ENCODE results near the gene FMR1. TPM values are rescaled to one million over a fixed set of nuclear protein-coding genes. Genes with fewer than 3 reads are reported as not detected.

The FMR1 gene
- polyA plus RNA-seq, 10 donors, result 33.2 to 58.3 (median 45.8) TPM

DNA sequence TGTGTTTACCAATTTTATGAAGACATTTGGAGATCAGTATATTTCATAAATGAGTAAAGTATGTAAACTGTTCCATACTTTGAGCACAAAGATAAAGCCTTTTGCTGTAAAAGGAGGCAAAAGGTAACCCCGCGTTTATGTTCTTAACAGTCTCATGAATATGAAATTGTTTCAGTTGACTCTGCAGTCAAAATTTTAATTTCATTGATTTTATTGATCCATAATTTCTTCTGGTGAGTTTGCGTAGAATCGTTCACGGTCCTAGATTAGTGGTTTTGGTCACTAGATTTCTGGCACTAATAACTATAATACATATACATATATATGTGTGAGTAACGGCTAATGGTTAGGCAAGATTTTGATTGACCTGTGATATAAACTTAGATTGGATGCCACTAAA is 1.9 kb downstream of the FMR1 start:
- no peak for DNase-seq

DNA sequence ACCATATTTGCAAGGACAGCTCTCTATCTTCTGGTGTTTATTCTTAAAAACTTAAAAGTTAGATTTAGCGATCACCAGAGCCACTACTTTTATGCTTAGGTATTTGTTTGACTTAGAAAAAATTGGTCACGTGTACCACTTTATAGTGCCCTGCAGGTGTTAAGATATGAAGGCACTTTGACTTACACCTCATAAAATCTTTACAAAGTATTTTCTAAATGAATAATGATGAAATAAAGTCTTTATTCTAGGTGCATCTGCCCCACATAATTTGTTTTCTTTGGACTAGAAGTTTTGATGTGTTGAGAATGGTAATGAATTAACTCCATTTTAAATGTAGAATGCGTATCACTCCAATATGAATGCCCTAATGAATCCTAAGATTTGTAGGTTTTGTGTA is 2.9 kb downstream of the FMR1 start:
- no peak for DNase-seq

DNA sequence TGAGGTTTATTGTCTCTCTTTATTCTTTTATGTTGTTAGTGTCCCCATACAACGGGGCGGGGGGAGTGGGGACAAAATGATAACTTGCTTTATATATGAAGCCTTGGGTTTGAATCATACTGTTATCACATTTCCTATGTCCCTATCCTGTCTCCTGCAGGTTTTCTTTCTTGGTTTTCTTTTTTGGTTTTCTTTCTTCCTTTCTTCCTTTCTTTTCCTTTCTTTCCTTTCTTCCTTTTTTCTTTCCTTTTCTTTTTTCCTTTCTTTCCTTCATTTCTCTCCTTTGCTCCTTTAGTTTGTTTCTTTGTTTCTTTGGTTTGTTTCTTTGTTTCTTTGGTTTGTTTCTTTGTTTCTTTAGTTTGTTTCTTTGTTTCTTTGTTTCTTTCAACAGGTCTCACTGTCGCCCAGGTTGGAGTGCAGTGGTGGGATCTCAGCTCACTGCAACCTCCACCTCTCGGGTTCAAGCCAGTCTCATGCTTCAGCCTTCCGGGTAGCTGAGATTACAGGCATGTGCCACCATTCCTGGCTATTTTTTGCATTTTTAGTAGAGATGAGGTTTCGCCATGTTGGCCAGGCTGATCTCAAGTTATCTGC is 4.8 kb downstream of the FMR1 start:
- DNase-seq, result no peak

DNA sequence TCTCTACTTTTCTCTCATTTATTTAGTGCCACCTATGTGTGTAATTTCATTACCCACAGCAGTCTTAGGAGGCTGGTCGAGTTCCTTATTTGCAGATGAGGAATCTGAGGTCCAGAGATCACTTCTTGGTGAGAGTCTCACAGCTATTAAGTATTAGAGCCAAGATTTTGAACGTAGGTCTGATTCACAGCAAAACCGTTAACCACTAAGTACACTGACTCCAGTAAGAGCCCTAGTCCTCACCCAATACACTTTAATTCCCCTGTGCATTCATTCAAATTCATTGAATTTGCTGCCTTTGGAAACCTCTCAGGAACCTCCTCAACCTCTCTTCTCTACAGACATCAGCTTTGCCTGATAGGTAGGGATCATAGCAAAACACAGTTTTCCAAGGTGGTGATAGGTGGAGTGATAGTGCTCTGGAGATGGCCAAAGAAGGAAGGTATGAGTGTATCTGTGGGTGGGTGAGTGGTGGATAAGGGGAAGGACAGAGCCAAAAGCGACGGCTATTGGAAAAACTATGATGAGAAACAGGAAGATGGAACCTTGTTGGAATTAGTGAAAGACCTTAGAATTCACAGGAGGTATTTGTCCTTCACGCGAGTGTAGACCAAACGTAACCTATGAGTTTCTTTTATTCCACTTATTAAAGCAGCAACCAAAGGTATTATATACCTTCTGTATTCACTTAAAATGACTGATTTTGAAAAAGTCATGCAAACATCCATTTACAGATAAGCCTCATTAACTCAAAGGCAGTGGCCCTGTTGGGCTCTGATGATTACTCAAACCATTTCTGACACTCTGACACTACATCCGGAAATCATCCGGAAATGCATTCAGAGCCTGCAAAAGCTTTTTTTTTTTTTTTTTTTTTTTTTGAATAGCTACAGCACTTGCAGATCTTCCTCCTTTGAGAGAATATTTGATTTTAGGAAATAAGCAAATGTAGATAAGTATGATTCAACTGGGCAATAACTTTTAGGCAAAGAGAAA is 6.3 kb downstream of the FMR1 start:
- no peak for DNase-seq

DNA sequence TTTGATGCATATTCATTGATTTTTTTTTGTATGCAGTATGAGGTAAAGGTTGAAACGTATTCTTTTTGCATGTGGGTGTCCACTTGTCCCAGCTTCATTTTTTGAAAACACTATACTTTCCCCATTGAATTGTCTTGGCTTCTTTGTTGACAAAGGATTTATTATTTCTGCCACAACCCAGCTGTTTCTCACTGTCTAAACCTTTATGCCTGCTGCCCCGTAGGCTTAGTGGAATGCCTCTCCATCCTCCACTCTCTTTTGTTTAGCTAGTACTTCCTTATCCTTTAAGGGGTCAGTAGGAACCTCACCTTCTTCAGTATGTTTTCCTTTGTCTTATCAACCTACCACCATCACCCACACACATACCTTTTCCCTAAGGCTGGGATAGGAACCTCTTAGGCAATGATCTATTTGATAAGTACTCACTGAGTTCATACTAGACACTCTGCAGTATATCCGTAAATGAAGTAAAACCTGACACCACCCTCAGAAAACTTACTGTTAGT is 8.5 kb downstream of the FMR1 start:
- no peak for DNase-seq

DNA sequence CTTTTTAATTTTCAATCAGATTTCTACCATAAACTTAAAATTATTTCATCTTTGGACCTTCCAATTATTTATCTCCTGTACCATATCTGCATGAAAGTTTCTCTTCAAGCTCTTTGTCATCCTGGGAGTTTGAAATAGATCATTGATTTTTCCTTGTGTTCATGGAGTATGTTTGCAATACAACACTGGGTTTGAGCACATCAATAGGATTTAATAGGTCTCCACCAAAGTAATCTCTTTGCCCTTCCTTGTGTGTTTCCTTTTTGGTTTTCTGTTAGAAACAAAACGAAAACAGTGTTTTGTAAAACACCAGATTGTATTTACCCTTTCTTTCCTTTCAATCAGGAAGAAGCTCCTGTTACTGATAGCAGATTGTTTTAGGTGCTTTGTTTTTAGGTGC is 11.9 kb downstream of the FMR1 start:
- no peak for DNase-seq

DNA sequence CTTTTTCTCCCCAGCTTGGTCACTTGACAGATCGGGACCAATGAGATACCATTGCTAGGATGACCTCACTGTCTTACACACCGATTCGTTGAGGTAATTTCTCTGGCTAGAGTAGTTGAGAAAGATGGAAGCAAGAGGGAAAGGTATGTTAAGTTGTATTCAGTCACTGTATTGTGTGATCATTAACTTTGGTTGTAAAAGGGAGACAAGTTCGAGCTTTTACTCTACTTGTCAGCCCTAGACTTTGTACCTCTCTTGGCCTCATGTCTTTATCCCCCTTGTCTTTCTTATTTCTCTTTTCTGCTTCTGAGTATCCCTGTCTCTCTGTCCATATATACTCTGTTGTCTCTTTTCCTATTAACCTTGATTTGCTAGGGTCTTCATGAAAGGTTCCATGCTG is 15.5 kb downstream of the FMR1 start:
- no peak for DNase-seq

DNA sequence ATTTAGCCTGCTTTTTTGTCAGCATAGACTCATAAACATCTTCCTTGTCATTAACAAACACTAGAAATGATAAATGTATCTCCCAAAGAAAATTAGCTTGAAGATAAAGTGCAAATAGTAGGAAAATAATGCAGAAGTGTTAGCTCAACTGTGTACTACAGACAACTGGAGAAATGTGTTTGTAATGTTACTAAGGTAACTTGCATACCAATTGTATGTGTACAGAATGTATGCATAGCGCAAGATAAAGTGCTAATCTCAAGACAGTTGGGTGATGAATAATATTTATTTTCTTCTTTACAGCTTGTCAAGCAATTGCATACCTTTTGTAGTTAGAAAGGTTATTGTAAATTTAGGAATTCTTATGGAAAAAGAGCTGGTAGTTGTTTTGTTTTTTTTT is 22.1 kb downstream of the FMR1 start:
- no peak for DNase-seq

DNA sequence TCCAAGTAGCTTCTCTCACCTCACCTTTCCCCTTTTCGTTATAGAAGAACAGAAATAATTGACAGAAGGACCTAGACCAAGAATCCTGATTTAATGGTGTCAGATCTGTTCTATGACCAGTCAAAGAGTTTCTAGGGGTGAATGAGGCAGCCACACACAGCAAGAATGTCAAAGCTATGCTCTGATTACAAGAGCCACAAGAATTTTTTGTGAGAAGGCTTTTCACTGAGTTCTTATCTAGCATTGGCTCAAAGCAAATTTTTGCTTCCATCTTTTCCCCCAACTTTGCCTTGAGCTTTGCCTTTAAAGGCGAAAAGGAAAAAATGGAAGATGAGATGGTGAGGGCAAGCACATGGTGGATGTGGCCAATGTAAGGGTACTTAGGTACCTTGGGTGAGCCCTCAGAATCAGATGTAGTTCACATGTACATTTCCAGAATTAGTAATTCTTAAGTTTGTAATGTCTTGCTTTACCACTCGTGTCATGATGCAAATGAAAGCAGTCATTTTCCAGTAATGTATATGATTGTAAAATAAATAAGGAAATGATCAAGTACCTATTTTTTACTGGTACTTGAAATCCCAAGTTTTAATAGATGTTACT is 23.5 kb downstream of the FMR1 start:
- DNase-seq, result no peak

DNA sequence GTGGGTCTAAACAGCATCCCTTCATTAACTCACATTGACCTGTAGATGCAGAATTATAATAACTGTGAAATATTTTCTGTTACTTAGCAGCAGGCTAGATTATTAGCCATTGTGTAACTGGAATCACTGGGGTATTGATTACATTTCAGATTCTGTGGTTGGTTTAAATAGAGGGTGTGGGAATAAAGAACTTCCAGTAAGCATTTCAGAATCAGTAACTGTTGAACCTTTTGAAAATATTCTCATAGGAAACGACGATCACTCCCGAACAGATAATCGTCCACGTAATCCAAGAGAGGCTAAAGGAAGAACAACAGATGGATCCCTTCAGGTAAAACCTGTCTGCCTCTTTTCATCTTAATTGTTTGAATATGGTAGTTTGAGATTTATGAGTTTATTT is 33.6 kb downstream of the FMR1 start:
- no peak for DNase-seq

DNA sequence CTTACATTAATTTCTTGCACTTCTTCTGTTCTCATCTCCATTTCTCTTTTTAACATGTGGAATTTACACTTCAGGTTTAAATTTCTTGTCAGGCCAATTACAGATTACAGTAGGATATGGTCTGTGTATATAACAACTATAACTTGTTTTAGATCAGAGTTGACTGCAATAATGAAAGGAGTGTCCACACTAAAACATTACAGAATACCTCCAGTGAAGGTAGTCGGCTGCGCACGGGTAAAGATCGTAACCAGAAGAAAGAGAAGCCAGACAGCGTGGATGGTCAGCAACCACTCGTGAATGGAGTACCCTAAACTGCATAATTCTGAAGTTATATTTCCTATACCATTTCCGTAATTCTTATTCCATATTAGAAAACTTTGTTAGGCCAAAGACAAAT is 36.8 kb downstream of the FMR1 start:
- no peak for DNase-seq

DNA sequence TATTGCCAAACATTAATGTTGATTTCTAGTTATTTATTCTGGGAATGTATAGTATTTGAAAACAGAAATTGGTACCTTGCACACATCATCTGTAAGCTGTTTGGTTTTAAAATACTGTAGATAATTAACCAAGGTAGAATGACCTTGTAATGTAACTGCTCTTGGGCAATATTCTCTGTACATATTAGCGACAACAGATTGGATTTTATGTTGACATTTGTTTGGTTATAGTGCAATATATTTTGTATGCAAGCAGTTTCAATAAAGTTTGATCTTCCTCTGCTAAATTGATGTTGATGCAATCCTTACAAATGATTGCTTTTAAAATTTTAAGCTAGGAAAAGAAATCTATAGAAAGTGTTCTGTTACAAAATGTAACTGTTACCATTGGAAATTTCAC is 38.6 kb downstream of the FMR1 start:
- DNase-seq, result no peak

DNA sequence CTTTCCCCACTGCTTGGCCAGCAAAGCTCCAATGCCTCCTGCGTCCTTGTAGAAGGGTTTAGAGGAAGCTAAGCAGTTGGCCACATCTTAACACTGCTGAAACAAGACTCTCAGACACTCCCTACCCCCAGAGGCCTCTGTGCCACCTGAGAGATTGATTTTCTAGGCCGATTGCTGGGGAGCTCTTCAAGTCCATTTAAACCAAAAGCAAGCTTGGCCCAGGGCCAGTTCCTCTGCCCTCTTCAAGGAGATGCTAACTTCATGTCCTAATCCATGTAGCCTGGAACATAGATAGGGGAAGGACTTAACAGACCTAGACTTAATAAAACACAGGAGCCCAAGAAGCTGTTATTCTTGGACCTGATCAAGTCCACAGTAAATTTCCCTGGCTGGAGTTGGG is 42.3 kb downstream of the FMR1 start:
- no peak for DNase-seq

DNA sequence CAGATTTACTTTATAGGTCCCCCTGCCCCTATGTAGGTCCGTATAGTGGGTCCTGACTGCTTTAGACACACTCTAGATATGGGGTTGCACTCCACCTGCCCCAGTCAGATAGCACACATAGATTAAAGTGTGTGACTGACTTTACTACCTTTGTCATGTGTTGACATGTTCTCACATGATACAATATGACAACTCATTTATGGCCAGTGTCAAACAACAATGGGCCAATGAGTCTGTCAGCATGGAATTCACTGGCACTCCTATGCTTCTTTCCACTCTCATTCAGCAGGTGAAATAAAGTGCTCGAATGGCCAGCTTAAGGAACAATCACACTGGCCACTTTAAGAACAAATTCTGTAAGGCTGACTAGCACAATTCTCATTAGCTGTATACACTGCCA is 45.6 kb downstream of the FMR1 start:
- DNase-seq, result no peak

DNA sequence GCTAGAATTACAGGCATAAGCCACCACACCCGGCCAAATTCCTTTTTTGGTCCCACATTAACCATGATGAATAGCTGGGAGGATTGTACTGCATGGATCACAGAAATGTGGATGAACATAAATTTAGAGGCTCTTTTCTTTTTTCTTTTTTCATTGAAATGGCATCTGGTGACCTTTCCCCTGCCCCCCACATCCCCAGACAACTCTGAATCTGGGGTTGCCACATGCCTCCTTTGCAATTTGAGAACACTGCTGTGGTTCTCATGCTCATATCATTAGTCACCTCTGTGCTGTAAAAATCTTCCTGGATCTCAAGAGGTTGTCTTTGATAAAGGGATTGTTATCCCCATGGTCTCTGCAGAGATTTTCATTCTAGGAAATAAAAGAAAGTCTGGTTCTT is 46.6 kb downstream of the FMR1 start:
- peak in 1 of 3 donors; percentile 38 for DNase-seq

DNA sequence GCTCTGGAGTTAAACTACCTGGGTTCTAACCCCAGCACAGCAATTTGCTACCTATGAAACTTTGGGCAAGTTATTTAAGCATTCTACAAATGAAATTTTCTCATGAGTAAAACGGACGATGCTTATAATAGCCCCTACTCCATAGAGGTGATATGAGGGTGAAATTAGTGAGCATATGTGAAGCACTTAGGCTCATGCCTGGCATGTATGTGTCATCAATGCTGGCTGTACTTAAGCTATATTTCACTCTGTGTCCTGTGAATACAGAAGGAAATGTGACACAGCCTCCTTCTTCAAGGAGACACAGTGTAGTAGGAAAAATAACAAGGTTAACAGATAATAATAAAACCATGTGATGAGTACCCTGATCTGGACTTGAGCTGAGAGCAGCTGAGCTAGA is 49.0 kb downstream of the FMR1 start:
- DNase-seq, result no peak

DNA sequence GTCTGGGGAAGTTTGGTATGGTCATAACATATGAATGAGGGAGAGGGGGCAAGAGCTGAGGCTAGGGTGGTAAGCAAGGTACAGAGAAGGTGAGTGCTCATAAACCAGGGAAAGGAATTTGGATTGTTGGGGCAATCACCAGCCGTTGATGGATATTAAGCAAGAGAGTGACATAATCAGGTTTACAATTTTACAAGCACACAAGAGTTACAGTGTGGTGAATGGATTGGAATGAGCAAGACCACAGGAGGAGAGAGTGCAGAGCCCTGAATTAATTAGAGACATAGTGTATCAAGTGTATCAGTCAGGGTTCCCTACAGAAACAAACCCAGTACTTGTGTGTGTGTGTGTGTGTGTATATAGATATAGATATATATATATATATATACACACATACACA is 50.8 kb downstream of the FMR1 start:
- DNase-seq, result no peak

DNA sequence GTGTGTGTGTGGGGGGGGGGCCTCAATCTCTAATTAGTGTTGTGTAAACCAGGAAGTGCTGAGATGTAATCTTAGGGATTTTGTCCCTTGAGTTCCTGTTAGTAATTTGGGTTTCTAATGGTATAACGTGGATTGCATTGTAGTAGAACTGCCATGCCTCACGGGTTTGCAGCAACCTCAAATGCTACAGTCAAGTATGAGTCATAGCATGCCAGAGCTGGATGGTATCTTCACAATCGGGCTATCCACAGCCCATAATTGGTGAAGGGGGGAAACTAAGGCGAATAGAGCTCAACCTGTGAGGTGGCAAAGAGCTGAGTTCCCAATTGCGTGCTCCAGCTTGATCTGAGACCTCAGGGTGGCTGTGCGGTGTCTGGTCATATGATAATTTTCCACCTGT is 67.2 kb downstream of the FMR1 start:
- DNase-seq, result no peak

DNA sequence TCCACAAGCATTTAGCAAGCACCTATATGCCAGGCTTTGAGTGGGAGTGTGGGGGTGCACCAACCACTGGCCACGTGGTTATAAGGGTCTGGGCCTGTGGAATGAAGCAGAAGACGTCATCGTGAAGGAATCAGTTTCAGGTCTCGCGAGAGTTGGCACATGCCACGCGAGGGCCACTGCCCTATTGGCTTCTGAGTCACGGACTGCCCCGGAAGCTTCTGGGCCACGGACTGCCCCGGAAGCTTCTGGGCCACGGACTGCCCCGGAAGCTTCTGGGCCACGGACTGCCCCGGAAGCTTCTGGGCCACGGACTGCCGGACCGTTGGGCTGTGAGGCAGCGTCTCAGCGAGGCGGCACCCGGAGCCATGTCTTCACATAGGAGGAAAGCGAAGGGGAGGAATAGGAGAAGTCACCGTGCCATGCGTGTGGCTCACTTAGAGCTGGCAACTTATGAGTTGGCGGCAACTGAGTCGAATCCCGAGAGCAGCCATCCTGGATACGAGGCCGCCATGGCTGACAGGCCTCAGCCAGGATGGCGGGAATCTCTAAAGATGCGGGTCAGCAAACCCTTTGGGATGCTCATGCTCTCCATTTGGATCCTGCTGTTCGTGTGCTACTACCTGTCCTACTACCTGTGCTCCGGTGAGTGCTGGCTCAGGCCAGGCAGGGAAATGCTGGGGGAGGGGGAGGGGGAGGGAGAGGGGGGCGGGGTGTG is 69.5 kb downstream of the FMR1 start, which contains the start of gene FMR1NB:
Gene FMR1NB, plus strand, starts transcription at position 300 of the 715 bp plus-strand sequence. Its CDS starts 66 bp downstream, at position 366.
- no peak for DNase-seq

Measured in muscle of back (tissue), 11 donors.